Smooth muscle cell (in vitro differentiated cells): ENCODE results near the gene CDC42BPG. TPM values are rescaled to one million over a fixed set of nuclear protein-coding genes. Genes with fewer than 3 reads are reported as not detected.

Experiments
- DNase-seq: peaks from one replicate; lab custom pipeline; 2025; ENCODE audit not compliant: unreplicated experiment; lab: John Stamatoyannopoulos, UW
- H2AFZ ChIP-seq: fragments of 200-600 bp; sonication (generic); 2 replicates; pipeline ENCODE4 v1.6.0; 2016; ENCODE audit warnings: antibody characterized with exemption, low read depth, mild to moderate bottlenecking
- H3F3A ChIP-seq: fragments of 200-600 bp; sonication (generic); 2 replicates; pipeline ENCODE4 v1.6.0; 2017; ENCODE audit warnings: antibody characterized with exemption, low read depth
- H3K27ac ChIP-seq: fragments of 200-600 bp; sonication (generic); 2 replicates; pipeline ENCODE4 v1.5.1; 2016; ENCODE audit warnings: low read depth, mild to moderate bottlenecking
- H3K27me3 ChIP-seq: fragments of 200-600 bp; sonication (generic); 2 replicates; pipeline ENCODE4 v1.6.1; 2016; ENCODE audit warnings: low read depth, mild to moderate bottlenecking
- H3K36me3 ChIP-seq: fragments of 200-600 bp; sonication (generic); 2 replicates; pipeline ENCODE4 v1.5.1; 2016; ENCODE audit warnings: low read depth
- H3K4me1 ChIP-seq: fragments of 200-600 bp; sonication (generic); 2 replicates; pipeline ENCODE4 v1.5.1; 2016; ENCODE audit warnings: low read depth
- H3K4me2 ChIP-seq: fragments of 200-600 bp; sonication (generic); 2 replicates; pipeline ENCODE4 v1.6.0; 2016; ENCODE audit warnings: mild to moderate bottlenecking
- H3K4me3 ChIP-seq: fragments of 200-600 bp; sonication (generic); 2 replicates; pipeline ENCODE4 v1.5.1; 2016; ENCODE audit warnings: mild to moderate bottlenecking
- H3K79me2 ChIP-seq: fragments of 200-600 bp; sonication (generic); 2 replicates; pipeline ENCODE4 v1.6.0; 2016; ENCODE audit warnings: low read depth, mild to moderate bottlenecking
- H3K9ac ChIP-seq: fragments of 200-600 bp; sonication (generic); 2 replicates; pipeline ENCODE4 v1.6.0; 2016; ENCODE audit warnings: low read depth
- H3K9me3 ChIP-seq: fragments of 200-600 bp; sonication (generic); replicated peaks from 2 replicates; pipeline ENCODE4 v1.5.1; 2016; ENCODE audit warnings: low read depth
- H4K20me1 ChIP-seq: fragments of 200-600 bp; sonication (generic); 2 replicates; pipeline ENCODE4 v1.6.0; 2016; ENCODE audit warnings: low read depth
- WGBS: methylation state at CpG from one replicate; pipeline ENCODE4 v1.1.7; 2016; ENCODE audit warnings: low lambda C conversion rate; 5-methylcytosine and 5-hydroxymethylcytosine counted together
- polyA plus RNA-seq: library from polyadenylated mRNA; unstranded; fragments of >200 nt; fragmentation: Nextera tagmentation; extraction: Ambion mirVana; gene quantifications from 2 replicates; pipeline ENCODE4 v1.2.1, GENCODE V29; 2016
- total RNA-seq: library from RNA; depleted of rRNA; stranded (reverse); fragments of >200 nt; gene quantifications from 2 replicates; pipeline ENCODE4 v1.2.3, GENCODE V29; 2014
- TF ChIP-seq, protein P1 (sequence below): fragments of 200-600 bp; sonication (generic); IDR thresholded peaks from 2 replicates; pipeline ENCODE4 v1.5.1; 2017; ENCODE audit warnings: borderline replicate concordance, mild to moderate bottlenecking, antibody characterized with exemption; ENCODE audit not compliant: insufficient read depth, poor library complexity, severe bottlenecking

CDC42BPG gene
- total and polyA plus RNA-seq, 2 experiments from 2014 or later: 1.7 to 4.7 TPM

DNA sequence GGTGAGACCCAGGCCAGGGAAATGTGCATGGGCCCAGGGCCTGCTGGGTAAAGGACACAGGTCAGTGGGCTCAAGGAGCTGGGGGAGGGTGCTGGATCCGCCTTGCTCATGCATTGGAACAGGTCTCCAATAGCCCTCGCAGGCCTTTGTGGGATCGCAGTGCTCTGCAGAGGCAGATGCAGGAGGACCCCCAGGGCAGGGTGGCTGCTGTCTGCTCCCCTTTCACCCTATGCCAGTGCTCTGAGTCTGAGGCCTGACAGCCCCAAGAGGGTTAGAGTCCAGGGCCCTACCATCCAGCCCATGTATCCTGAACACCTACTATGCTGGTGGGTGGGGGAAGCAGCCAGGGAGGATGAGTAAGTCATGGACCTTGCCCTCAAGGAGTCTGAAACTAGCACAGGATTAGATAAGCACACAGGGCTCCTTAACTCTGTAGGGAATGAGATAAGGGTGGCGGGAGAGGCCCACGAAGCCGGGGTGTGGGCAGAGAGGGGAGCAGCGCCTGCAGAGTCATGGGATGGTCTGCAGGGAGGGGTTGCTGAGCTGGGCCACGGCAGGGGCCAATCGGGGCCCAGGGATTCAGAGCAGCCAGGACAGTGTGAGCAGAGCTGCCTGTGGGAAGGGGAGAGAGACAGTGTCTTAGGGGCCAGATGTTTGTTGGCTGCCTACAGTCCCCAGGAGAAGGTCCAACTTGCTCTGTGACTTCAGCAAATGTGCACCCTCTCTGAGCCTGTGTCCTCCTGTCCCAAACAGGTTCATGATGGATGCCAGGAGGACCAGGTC is 44.5 kb upstream of the CDC42BPG start:
- 30% methylated on average over 9 of the region's 9 CpGs for WGBS
- H3K79me2 ChIP-seq: no peaks in the 10 kb centered on the region
- no peaks in the 10 kb centered on the region for H4K20me1 ChIP-seq
- peaks cover 14% of the 10 kb centered on the region for H3F3A ChIP-seq
- H3K4me2 ChIP-seq: peak overlapping the region; percentile 82
- H3K4me1 ChIP-seq: peaks cover 18% of the 10 kb centered on the region
- peak overlapping the region; percentile 44 for H3K27ac ChIP-seq
- DNase-seq: no peak
- H3K9ac ChIP-seq: no peak overlapping the region
- TF ChIP-seq, protein P1, sequence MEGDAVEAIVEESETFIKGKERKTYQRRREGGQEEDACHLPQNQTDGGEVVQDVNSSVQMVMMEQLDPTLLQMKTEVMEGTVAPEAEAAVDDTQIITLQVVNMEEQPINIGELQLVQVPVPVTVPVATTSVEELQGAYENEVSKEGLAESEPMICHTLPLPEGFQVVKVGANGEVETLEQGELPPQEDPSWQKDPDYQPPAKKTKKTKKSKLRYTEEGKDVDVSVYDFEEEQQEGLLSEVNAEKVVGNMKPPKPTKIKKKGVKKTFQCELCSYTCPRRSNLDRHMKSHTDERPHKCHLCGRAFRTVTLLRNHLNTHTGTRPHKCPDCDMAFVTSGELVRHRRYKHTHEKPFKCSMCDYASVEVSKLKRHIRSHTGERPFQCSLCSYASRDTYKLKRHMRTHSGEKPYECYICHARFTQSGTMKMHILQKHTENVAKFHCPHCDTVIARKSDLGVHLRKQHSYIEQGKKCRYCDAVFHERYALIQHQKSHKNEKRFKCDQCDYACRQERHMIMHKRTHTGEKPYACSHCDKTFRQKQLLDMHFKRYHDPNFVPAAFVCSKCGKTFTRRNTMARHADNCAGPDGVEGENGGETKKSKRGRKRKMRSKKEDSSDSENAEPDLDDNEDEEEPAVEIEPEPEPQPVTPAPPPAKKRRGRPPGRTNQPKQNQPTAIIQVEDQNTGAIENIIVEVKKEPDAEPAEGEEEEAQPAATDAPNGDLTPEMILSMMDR: peak; percentile 6
- H3K4me3 ChIP-seq: no peak overlapping the region
- no peaks in the 10 kb centered on the region for H3K27me3 ChIP-seq
- no peaks in the 10 kb centered on the region for H3K9me3 ChIP-seq
- no peak overlapping the region for H2AFZ ChIP-seq
- no peaks in the 10 kb centered on the region for H3K36me3 ChIP-seq

DNA sequence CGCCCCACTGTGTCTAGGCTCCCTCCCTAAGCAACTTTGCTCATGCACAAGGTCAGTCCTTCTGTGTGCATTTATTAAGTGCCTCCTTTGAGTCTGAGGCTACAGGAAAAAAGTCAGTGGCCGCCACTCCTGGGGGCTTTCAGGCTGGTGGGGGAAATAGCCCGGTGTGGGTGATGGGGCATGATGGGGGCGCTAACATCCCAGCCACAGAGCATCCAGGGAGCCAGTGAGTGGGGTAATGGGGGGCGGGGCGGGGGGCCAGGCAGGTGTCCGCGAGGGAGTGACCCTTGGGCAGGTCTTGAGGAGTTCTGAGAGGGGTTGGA is 43.9 kb upstream of the CDC42BPG start:
- no peaks in the 10 kb centered on the region for H3K79me2 ChIP-seq
- DNase-seq: no peak
- no peaks in the 10 kb centered on the region for H3K36me3 ChIP-seq
- H4K20me1 ChIP-seq: no peaks in the 10 kb centered on the region
- TF ChIP-seq, protein P1: no peak
- peak overlapping the region; percentile 69 for H2AFZ ChIP-seq
- peak overlapping the region; percentile 29 for H3K4me3 ChIP-seq
- peak overlapping the region; percentile 82 for H3K4me2 ChIP-seq
- no peak overlapping the region for H3K27ac ChIP-seq
- no peaks in the 10 kb centered on the region for H3K27me3 ChIP-seq
- 76% methylated on average over 8 of the region's 8 CpGs for WGBS
- H3K4me1 ChIP-seq: peaks cover 18% of the 10 kb centered on the region
- peaks cover 14% of the 10 kb centered on the region for H3F3A ChIP-seq
- no peaks in the 10 kb centered on the region for H3K9me3 ChIP-seq
- no peak overlapping the region for H3K9ac ChIP-seq

DNA sequence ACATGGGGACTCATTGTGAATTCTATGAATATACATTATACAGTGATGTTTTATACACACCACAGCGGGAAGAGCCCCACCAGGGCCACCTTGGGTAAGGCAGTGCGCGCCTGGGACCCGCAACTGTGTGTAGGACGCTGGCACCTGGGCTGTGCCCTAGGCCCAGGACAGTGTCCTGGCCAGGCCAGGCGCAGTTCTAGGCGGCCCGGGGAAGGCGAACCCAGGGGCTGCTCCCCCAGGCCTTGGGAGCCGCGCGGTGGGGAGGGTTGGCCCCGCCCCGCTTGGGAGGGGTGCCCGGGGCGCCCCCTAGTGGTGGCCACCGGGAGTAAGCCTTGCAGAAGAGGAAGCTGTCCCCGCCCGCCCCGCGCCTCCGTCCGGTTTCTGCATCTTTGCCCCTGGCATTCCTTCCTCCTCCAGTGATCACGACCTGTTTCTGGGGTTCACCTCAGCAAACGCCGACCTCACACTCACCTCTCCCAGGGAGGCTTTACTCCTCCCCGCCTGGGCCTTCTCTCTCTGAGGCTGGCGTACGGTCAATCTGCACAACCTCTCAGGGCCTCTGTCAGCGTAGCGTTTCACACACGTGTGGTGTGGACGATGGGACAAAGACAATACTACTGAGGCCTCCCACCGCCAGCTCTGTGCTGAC is 43.4 kb upstream of the CDC42BPG start:
- Histone ChIP-seq H2AFZ (peak overlapping the region; percentile 69), H4K20me1 (no peaks in the 10 kb centered on the region), H3F3A (peaks cover 14% of the 10 kb centered on the region), H3K27ac (peak overlapping the region; percentile 58), H3K27me3 (no peaks in the 10 kb centered on the region), H3K4me3 (peak overlapping the region; percentile 29), H3K36me3 (no peaks in the 10 kb centered on the region), H3K4me1 (peaks cover 18% of the 10 kb centered on the region), H3K79me2 (no peaks in the 10 kb centered on the region), H3K4me2 (peak overlapping the region; percentile 82), H3K9me3 (no peaks in the 10 kb centered on the region), H3K9ac (no peak overlapping the region)
- peak; percentile 41 for DNase-seq
- 28% methylated on average over 26 of the region's 34 CpGs for WGBS
- TF ChIP-seq, protein P1: peak; percentile 93
